OCI-LY1 (cell line): ENCODE measurements around the gene PAM16.

ENCODE experiments used
- H2AFZ ChIP-seq: fragments of 200-600 bp; sonication (generic), shearing (Covaris generic); 2 replicates; pipeline ENCODE4 v1.6.0; 2014; ENCODE audit warnings: antibody characterized with exemption, mild to moderate bottlenecking, low read length
- H3F3A ChIP-seq: fragments of 200-600 bp; sonication (generic), shearing (Covaris generic); 2 replicates; pipeline ENCODE4 v1.6.0; 2014; ENCODE audit warnings: mild to moderate bottlenecking, antibody characterized with exemption, low read length, moderate library complexity; ENCODE audit not compliant: insufficient read depth
- H3K27ac ChIP-seq: fragments of 200-600 bp; sonication (generic); 2 replicates; pipeline ENCODE4 v1.5.1; 2014; ENCODE audit warnings: low read length, mixed run types, mild to moderate bottlenecking, low read depth; ENCODE audit not compliant: poor library complexity, severe bottlenecking
- H3K27me3 ChIP-seq: fragments of 200-600 bp; sonication (generic); 2 replicates; pipeline ENCODE4 v1.6.0; 2014; ENCODE audit warnings: antibody characterized with exemption, mild to moderate bottlenecking, low read length, moderate library complexity; ENCODE audit not compliant: insufficient read depth
- H3K36me3 ChIP-seq: fragments of 200-600 bp; sonication (generic); 2 replicates; pipeline ENCODE4 v1.6.1; 2014; ENCODE audit warnings: mild to moderate bottlenecking, antibody characterized with exemption, low read length, moderate library complexity, mixed read lengths; ENCODE audit not compliant: insufficient read depth
- H3K4me1 ChIP-seq: fragments of 200-600 bp; sonication (generic); 2 replicates; pipeline ENCODE4 v1.5.1; 2014; ENCODE audit warnings: mild to moderate bottlenecking, low read length, moderate library complexity; ENCODE audit not compliant: insufficient read depth, severe bottlenecking
- H3K4me2 ChIP-seq: fragments of 200-600 bp; sonication (generic), shearing (Covaris generic); 2 replicates; pipeline ENCODE4 v1.6.1; 2014; ENCODE audit warnings: low read length
- H3K4me3 ChIP-seq: fragments of 200-600 bp; sonication (generic); 2 replicates; pipeline ENCODE4 v1.5.1; 2014; ENCODE audit warnings: low read length, low read depth, mild to moderate bottlenecking, mixed read lengths; ENCODE audit not compliant: poor library complexity, severe bottlenecking
- H3K79me2 ChIP-seq: fragments of 200-600 bp; shearing (Covaris generic); 2 replicates; pipeline ENCODE4 v1.6.1; 2016; ENCODE audit warnings: mixed run types, low read length, mixed read lengths; ENCODE audit not compliant: insufficient read depth
- H3K9ac ChIP-seq: fragments of 200-600 bp; sonication (generic), shearing (Covaris generic); 2 replicates; pipeline ENCODE4 v1.6.1; 2014; ENCODE audit warnings: mild to moderate bottlenecking, low read length, mixed read lengths
- H3K9me2 ChIP-seq: fragments of 200-600 bp; sonication (generic), shearing (Covaris generic); 2 replicates; pipeline ENCODE4 v1.6.1; 2014; ENCODE audit warnings: low read depth, mild to moderate bottlenecking, low read length, mixed read lengths
- H3K9me3 ChIP-seq: fragments of 200-600 bp; shearing (Covaris generic); 2 replicates; pipeline ENCODE4 v1.6.1; 2014; ENCODE audit warnings: low read length, mixed read lengths
- H4K20me1 ChIP-seq: fragments of 200-600 bp; sonication (generic), shearing (Covaris generic); 2 replicates; pipeline ENCODE4 v1.6.0; 2016; ENCODE audit warnings: mild to moderate bottlenecking, low read length; ENCODE audit not compliant: insufficient read depth
- EZH2 ChIP-seq: fragments of 200-600 bp; sonication (generic), shearing (Covaris generic); IDR thresholded peaks from 2 replicates; pipeline ENCODE4 v1.8.0; 2017; ENCODE audit warnings: borderline replicate concordance, mixed run types, mild to moderate bottlenecking, antibody characterized with exemption, low read length, moderate library complexity, mixed read lengths
- TF ChIP-seq, protein P1 (sequence below): fragments of 200-600 bp; sonication (generic), shearing (Covaris generic); IDR thresholded peaks from 2 replicates; pipeline ENCODE4 v1.5.1; 2017; ENCODE audit warnings: mild to moderate bottlenecking, antibody characterized with exemption, low read length, moderate library complexity, mixed read lengths

PAM16 gene

GRCh38 chr16:4291699-4292098 lies 59.4 kb downstream of the PAM16 start:
- Histone ChIP-seq H3K27me3 (no peaks in the 10 kb centered on the region), H3K4me1 (peaks cover 7% of the 10 kb centered on the region), H3K36me3 (no peaks in the 10 kb centered on the region), H4K20me1 (no peaks in the 10 kb centered on the region), H3K4me2 (no peak overlapping the region), H2AFZ (no peak overlapping the region), H3K4me3 (no peak overlapping the region), H3K9ac (no peak overlapping the region), H3K79me2 (no peaks in the 10 kb centered on the region), H3K27ac (no peak overlapping the region), H3F3A (no peaks in the 10 kb centered on the region), H3K9me2 (no peaks in the 10 kb centered on the region), H3K9me3 (no peaks in the 10 kb centered on the region)
- TF ChIP-seq, protein P1, sequence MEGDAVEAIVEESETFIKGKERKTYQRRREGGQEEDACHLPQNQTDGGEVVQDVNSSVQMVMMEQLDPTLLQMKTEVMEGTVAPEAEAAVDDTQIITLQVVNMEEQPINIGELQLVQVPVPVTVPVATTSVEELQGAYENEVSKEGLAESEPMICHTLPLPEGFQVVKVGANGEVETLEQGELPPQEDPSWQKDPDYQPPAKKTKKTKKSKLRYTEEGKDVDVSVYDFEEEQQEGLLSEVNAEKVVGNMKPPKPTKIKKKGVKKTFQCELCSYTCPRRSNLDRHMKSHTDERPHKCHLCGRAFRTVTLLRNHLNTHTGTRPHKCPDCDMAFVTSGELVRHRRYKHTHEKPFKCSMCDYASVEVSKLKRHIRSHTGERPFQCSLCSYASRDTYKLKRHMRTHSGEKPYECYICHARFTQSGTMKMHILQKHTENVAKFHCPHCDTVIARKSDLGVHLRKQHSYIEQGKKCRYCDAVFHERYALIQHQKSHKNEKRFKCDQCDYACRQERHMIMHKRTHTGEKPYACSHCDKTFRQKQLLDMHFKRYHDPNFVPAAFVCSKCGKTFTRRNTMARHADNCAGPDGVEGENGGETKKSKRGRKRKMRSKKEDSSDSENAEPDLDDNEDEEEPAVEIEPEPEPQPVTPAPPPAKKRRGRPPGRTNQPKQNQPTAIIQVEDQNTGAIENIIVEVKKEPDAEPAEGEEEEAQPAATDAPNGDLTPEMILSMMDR = no peak
- TF ChIP-seq EZH2 = no peak
